Measurements from ENCODE around the gene ERC1. TPM values are rescaled to one million over a fixed set of nuclear protein-coding genes. Genes with fewer than 3 reads are reported as not detected.

The ERC1 gene
- total RNA-seq, 1 donor from 2014 or later: 82.2 TPM

DNA sequence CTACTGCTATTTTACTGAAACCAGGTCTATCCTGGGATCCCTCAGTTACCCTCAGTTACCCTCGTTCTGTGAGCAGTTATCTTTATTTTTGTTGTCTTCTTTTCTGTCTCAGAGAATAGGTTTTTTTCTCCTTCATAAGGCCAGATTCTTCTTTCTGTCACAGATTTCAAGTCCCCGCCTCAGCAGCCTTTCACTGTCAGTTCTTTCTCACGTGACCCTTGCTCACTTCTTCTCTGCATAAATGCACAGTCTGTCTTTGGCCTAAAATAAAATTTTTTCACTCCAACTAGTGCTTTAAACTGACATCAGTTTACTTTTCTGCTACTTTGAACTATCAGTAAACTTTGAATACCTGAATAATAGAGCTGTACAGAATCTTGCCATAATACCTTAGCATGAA, 299.7 kb downstream of the ERC1 start:
- no peak for DNase-seq
- H3K27ac Mint-ChIP-seq (ENCODE audit: unreplicated experiment): no peak overlapping the region
- TF ChIP-seq, protein P1, sequence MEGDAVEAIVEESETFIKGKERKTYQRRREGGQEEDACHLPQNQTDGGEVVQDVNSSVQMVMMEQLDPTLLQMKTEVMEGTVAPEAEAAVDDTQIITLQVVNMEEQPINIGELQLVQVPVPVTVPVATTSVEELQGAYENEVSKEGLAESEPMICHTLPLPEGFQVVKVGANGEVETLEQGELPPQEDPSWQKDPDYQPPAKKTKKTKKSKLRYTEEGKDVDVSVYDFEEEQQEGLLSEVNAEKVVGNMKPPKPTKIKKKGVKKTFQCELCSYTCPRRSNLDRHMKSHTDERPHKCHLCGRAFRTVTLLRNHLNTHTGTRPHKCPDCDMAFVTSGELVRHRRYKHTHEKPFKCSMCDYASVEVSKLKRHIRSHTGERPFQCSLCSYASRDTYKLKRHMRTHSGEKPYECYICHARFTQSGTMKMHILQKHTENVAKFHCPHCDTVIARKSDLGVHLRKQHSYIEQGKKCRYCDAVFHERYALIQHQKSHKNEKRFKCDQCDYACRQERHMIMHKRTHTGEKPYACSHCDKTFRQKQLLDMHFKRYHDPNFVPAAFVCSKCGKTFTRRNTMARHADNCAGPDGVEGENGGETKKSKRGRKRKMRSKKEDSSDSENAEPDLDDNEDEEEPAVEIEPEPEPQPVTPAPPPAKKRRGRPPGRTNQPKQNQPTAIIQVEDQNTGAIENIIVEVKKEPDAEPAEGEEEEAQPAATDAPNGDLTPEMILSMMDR (IDR thresholded peaks at IDR 0.05; ENCODE audit: partially characterized antibody, unreplicated experiment): no peak
- no peaks in the 10 kb centered on the region for H3K27me3 Mint-ChIP-seq (ENCODE audit: unreplicated experiment)
- no peak overlapping the region for H3K4me3 Mint-ChIP-seq (ENCODE audit: unreplicated experiment)
- no peaks in the 10 kb centered on the region for H3K4me1 Mint-ChIP-seq (ENCODE audit: low read depth, unreplicated experiment)
- H3K36me3 Mint-ChIP-seq (ENCODE audit: unreplicated experiment): no peaks in the 10 kb centered on the region
- peaks cover under 1% of the 10 kb centered on the region for H3K9me3 Mint-ChIP-seq (ENCODE audit: unreplicated experiment)

DNA sequence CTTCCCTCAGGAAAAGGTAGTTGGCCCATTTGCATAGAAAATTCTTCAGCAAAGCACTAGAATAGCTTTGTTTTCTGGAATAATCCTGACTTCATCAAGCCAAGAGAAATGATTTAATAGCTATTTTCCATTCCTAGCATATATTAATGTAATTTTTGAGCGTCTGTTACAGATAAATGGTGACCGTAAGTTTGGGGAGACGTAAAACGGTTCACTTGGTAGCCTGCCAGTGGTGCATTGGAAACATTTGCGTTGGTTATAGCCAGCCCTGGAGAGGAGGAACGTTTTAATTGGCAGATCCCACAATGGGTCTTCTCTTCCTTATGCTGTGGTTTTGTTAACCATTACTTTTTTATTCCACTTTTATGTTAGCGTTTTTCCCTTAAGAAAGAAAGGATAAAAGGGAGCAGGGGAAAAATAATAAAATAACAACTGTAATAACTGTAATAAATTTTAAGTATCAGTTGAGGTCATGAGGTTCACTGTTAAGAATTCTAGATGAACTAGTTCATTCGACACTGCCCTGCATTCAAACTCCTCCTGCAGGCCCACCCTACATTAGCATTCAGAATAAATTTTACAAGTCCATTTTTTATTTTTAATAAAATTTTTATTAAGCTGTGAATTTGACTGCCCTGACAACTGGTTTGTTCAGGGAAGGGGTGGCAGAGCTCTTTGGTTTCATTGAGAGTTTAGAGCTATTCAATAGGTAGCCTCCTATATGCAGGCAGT, 300.7 kb downstream of the ERC1 start:
- no peaks in the 10 kb centered on the region for H3K27me3 Mint-ChIP-seq (ENCODE audit: unreplicated experiment)
- no peaks in the 10 kb centered on the region for H3K36me3 Mint-ChIP-seq (ENCODE audit: unreplicated experiment)
- TF ChIP-seq, protein P1 (IDR thresholded peaks at IDR 0.05; ENCODE audit: partially characterized antibody, unreplicated experiment): no peak
- H3K4me3 Mint-ChIP-seq (ENCODE audit: unreplicated experiment): no peak overlapping the region
- H3K27ac Mint-ChIP-seq (ENCODE audit: unreplicated experiment): no peak overlapping the region
- no peaks in the 10 kb centered on the region for H3K4me1 Mint-ChIP-seq (ENCODE audit: low read depth, unreplicated experiment)
- no peak for DNase-seq
- H3K9me3 Mint-ChIP-seq (ENCODE audit: unreplicated experiment): peaks cover 2% of the 10 kb centered on the region

DNA sequence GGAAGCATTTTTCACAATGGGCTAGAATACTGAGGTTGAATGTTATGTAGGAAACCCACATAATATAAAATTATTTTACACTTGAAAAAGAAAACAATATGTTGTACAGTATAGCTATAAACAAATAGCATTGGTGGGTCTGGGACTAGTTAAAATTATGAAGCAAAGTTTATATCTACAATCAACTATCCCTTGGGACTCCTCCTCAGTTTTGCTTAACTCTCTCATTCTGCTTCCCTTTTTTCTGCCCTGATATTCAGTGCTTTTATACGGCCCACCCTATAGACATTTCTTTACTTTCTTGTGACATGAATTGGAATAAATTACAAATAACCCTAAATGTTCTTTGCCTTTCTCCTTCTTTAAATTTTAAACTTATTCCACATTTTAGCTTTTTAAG, 302.9 kb downstream of the ERC1 start:
- Mint-ChIP-seq H3K27me3 (ENCODE audit: unreplicated experiment) (no peaks in the 10 kb centered on the region), H3K9me3 (ENCODE audit: unreplicated experiment) (peaks cover 2% of the 10 kb centered on the region), H3K4me3 (ENCODE audit: unreplicated experiment) (no peak overlapping the region), H3K36me3 (ENCODE audit: unreplicated experiment) (peaks cover 10% of the 10 kb centered on the region), H3K27ac (ENCODE audit: unreplicated experiment) (no peak overlapping the region), H3K4me1 (ENCODE audit: low read depth, unreplicated experiment) (no peaks in the 10 kb centered on the region)
- TF ChIP-seq, protein P1 (IDR thresholded peaks at IDR 0.05; ENCODE audit: partially characterized antibody, unreplicated experiment): no peak
- no peak for DNase-seq

DNA sequence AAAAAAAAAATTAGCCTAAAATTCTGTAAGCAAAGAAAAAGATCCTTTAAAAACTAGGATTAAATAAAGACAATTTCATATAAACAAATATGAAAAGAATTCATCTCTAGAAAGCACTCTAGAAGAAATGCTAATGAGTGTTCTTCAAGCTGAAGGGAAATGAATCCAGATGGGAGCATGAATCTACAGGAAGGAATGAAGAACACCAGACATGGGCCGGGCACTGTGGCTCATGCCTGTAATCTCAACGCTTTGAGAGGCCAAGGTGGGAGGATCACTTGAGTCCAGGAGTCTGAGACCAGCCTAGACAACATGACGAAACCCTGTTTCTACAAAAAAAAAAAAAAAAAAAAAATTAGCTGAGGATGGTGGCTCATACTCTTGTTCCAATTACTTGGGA, 306.2 kb downstream of the ERC1 start:
- H3K27me3 Mint-ChIP-seq (ENCODE audit: unreplicated experiment): no peaks in the 10 kb centered on the region
- TF ChIP-seq, protein P1 (IDR thresholded peaks at IDR 0.05; ENCODE audit: partially characterized antibody, unreplicated experiment): no peak
- peaks cover 6% of the 10 kb centered on the region for H3K9me3 Mint-ChIP-seq (ENCODE audit: unreplicated experiment)
- no peak overlapping the region for H3K27ac Mint-ChIP-seq (ENCODE audit: unreplicated experiment)
- DNase-seq: no peak
- H3K4me3 Mint-ChIP-seq (ENCODE audit: unreplicated experiment): no peak overlapping the region
- H3K36me3 Mint-ChIP-seq (ENCODE audit: unreplicated experiment): peaks cover 26% of the 10 kb centered on the region
- H3K4me1 Mint-ChIP-seq (ENCODE audit: low read depth, unreplicated experiment): no peaks in the 10 kb centered on the region

DNA sequence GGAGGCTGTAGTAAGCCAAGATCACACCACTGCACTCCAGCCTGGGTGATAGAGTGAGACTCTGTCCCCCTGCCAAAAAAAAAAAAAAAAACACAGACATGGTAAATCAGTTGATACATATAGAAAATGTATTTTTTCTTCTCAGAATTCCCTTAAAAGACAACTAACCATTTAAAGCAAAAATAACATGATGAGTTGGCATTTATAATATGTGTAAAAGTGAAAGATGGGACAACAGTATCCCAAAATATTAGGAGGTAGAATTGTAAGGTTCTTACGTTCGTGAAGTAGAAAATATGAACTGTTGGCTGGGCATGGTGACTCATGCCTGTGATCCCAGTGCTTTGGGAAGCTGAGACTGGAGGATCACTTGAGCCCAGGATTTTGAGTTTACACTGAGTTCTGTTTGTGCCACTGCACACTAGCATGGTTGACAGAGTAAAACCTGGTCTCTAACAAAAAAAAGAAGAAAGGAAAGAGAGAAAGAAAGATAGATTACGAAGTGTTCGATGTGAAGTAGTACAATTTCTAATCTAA, 306.7 kb downstream of the ERC1 start:
- TF ChIP-seq, protein P1 (IDR thresholded peaks at IDR 0.05; ENCODE audit: partially characterized antibody, unreplicated experiment): no peak
- DNase-seq: no peak
- no peaks in the 10 kb centered on the region for H3K4me1 Mint-ChIP-seq (ENCODE audit: low read depth, unreplicated experiment)
- no peaks in the 10 kb centered on the region for H3K27me3 Mint-ChIP-seq (ENCODE audit: unreplicated experiment)
- peaks cover 6% of the 10 kb centered on the region for H3K9me3 Mint-ChIP-seq (ENCODE audit: unreplicated experiment)
- H3K36me3 Mint-ChIP-seq (ENCODE audit: unreplicated experiment): peaks cover 26% of the 10 kb centered on the region
- H3K27ac Mint-ChIP-seq (ENCODE audit: unreplicated experiment): no peak overlapping the region
- H3K4me3 Mint-ChIP-seq (ENCODE audit: unreplicated experiment): no peak overlapping the region

Measured in glutamatergic neuron (in vitro differentiated cells).